Activated naive CD8-positive, alpha-beta T cell (primary cell): ENCODE data around the gene SH3GLB2.

Experiments used
- H3K27ac Mint-ChIP-seq: one replicate; pipeline ENCODE4 v1.8.0; 2021; ENCODE audit warnings: mixed read lengths
- H3K27me3 Mint-ChIP-seq: one replicate; pipeline ENCODE4 v1.8.0; 2021; ENCODE audit warnings: mixed read lengths
- H3K36me3 Mint-ChIP-seq: one replicate; pipeline ENCODE4 v1.8.0; 2021; ENCODE audit warnings: mixed read lengths
- H3K4me1 Mint-ChIP-seq: one replicate; pipeline ENCODE4 v1.8.0; 2021; ENCODE audit warnings: low read depth, mixed read lengths
- H3K4me3 Mint-ChIP-seq: one replicate; pipeline ENCODE4 v1.8.0; 2021; ENCODE audit warnings: mild to moderate bottlenecking, mixed read lengths
- H3K9me3 Mint-ChIP-seq: one replicate; pipeline ENCODE4 v1.8.0; 2021; ENCODE audit warnings: low read depth, mixed read lengths

SH3GLB2 gene

GRCh38 chr9:129028192-129028966, at the start of gene SH3GLB2:
TSS of gene SH3GLB2 (minus strand) at chr9:129028331. CDS start at chr9:129028154, 177 bp downstream.
- H3K27ac Mint-ChIP-seq: peak within 1 kb of the TSS; percentile 58
- H3K9me3 Mint-ChIP-seq: no peaks in the 10 kb centered on the region
- no peaks in the 10 kb centered on the region for H3K27me3 Mint-ChIP-seq
- H3K36me3 Mint-ChIP-seq: no peaks in the 10 kb centered on the region
- peaks cover 14% of the 10 kb centered on the region for H3K4me1 Mint-ChIP-seq
- H3K4me3 Mint-ChIP-seq: peak within 1 kb of the TSS; percentile 90

GRCh38 chr9:129077236-129077635, 49.1 kb upstream of the SH3GLB2 start:
- no peak overlapping the region for H3K27ac Mint-ChIP-seq
- peaks cover 23% of the 10 kb centered on the region for H3K4me1 Mint-ChIP-seq
- no peak overlapping the region for H3K4me3 Mint-ChIP-seq
- no peaks in the 10 kb centered on the region for H3K36me3 Mint-ChIP-seq
- no peaks in the 10 kb centered on the region for H3K9me3 Mint-ChIP-seq
- H3K27me3 Mint-ChIP-seq: no peaks in the 10 kb centered on the region

GRCh38 chr9:129076640-129077037, 48.5 kb upstream of the SH3GLB2 start:
- H3K27ac Mint-ChIP-seq: no peak overlapping the region
- no peaks in the 10 kb centered on the region for H3K36me3 Mint-ChIP-seq
- H3K9me3 Mint-ChIP-seq: no peaks in the 10 kb centered on the region
- no peak overlapping the region for H3K4me3 Mint-ChIP-seq
- no peaks in the 10 kb centered on the region for H3K27me3 Mint-ChIP-seq
- peaks cover 22% of the 10 kb centered on the region for H3K4me1 Mint-ChIP-seq

GRCh38 chr9:129075996-129076639, 48.0 kb upstream of the SH3GLB2 start:
- no peaks in the 10 kb centered on the region for H3K27me3 Mint-ChIP-seq
- peaks cover 24% of the 10 kb centered on the region for H3K4me1 Mint-ChIP-seq
- H3K27ac Mint-ChIP-seq: no peak overlapping the region
- H3K36me3 Mint-ChIP-seq: no peaks in the 10 kb centered on the region
- H3K4me3 Mint-ChIP-seq: no peak overlapping the region
- no peaks in the 10 kb centered on the region for H3K9me3 Mint-ChIP-seq

GRCh38 chr9:129074106-129074505, 46.0 kb upstream of the SH3GLB2 start:
- no peaks in the 10 kb centered on the region for H3K36me3 Mint-ChIP-seq
- no peaks in the 10 kb centered on the region for H3K9me3 Mint-ChIP-seq
- no peaks in the 10 kb centered on the region for H3K27me3 Mint-ChIP-seq
- peaks cover 27% of the 10 kb centered on the region for H3K4me1 Mint-ChIP-seq
- no peak overlapping the region for H3K4me3 Mint-ChIP-seq
- H3K27ac Mint-ChIP-seq: no peak overlapping the region

- Mint-ChIP-seq H3K4me3 (no peak overlapping the region), H3K36me3 (peaks cover 3% of the 10 kb centered on the region), H3K27ac (no peak overlapping the region), H3K27me3 (no peaks in the 10 kb centered on the region), H3K9me3 (no peaks in the 10 kb centered on the region), H3K4me1 (peaks cover 32% of the 10 kb centered on the region)
Measured at GRCh38 chr9:129073404-129073803, 45.3 kb upstream of the SH3GLB2 start.

GRCh38 chr9:129072171-129072570, 44.0 kb upstream of the SH3GLB2 start:
- Mint-ChIP-seq H3K4me1 (peaks cover 36% of the 10 kb centered on the region), H3K27ac (no peak overlapping the region)

GRCh38 chr9:129071526-129072126, 43.5 kb upstream of the SH3GLB2 start:
- H3K27ac Mint-ChIP-seq: no peak overlapping the region
- no peaks in the 10 kb centered on the region for H3K9me3 Mint-ChIP-seq
- H3K36me3 Mint-ChIP-seq: peaks cover 3% of the 10 kb centered on the region
- H3K4me1 Mint-ChIP-seq: peaks cover 36% of the 10 kb centered on the region
- H3K4me3 Mint-ChIP-seq: no peak overlapping the region
- no peaks in the 10 kb centered on the region for H3K27me3 Mint-ChIP-seq

More at GRCh38 chr9:129072171-129072570, 44.0 kb upstream of the SH3GLB2 start:
- Mint-ChIP-seq H3K4me3 (no peak overlapping the region), H3K36me3 (peaks cover 3% of the 10 kb centered on the region), H3K27me3 (no peaks in the 10 kb centered on the region), H3K9me3 (no peaks in the 10 kb centered on the region)

GRCh38 chr9:129070696-129071525, 42.8 kb upstream of the SH3GLB2 start:
- H3K4me3 Mint-ChIP-seq: no peak overlapping the region
- H3K4me1 Mint-ChIP-seq: peaks cover 36% of the 10 kb centered on the region
- H3K9me3 Mint-ChIP-seq: no peaks in the 10 kb centered on the region
- H3K36me3 Mint-ChIP-seq: peaks cover 3% of the 10 kb centered on the region
- H3K27ac Mint-ChIP-seq: peak overlapping the region; percentile 28
- H3K27me3 Mint-ChIP-seq: no peaks in the 10 kb centered on the region

- Mint-ChIP-seq H3K27me3 (no peaks in the 10 kb centered on the region), H3K36me3 (peaks cover 5% of the 10 kb centered on the region), H3K27ac (peak overlapping the region; percentile 96), H3K4me1 (peaks cover 36% of the 10 kb centered on the region), H3K4me3 (no peak overlapping the region), H3K9me3 (no peaks in the 10 kb centered on the region)
Measured at GRCh38 chr9:129069862-129070641, 41.9 kb upstream of the SH3GLB2 start.

- Mint-ChIP-seq H3K9me3 (no peaks in the 10 kb centered on the region), H3K36me3 (peaks cover 5% of the 10 kb centered on the region), H3K4me3 (peak overlapping the region; percentile 69), H3K27me3 (no peaks in the 10 kb centered on the region), H3K27ac (peak overlapping the region; percentile 96), H3K4me1 (peaks cover 35% of the 10 kb centered on the region)
Measured at GRCh38 chr9:129068990-129069861, 41.1 kb upstream of the SH3GLB2 start.

GRCh38 chr9:129068110-129068509, 40.0 kb upstream of the SH3GLB2 start:
- H3K36me3 Mint-ChIP-seq: peaks cover 5% of the 10 kb centered on the region
- peaks cover 30% of the 10 kb centered on the region for H3K4me1 Mint-ChIP-seq
- H3K4me3 Mint-ChIP-seq: no peak overlapping the region
- H3K27ac Mint-ChIP-seq: peak overlapping the region; percentile 94
- H3K9me3 Mint-ChIP-seq: no peaks in the 10 kb centered on the region
- no peaks in the 10 kb centered on the region for H3K27me3 Mint-ChIP-seq

GRCh38 chr9:129064499-129064908, 36.4 kb upstream of the SH3GLB2 start:
- Mint-ChIP-seq H3K27ac (no peak overlapping the region), H3K4me3 (no peak overlapping the region), H3K36me3 (peaks cover 5% of the 10 kb centered on the region), H3K9me3 (no peaks in the 10 kb centered on the region), H3K4me1 (peaks cover 12% of the 10 kb centered on the region), H3K27me3 (no peaks in the 10 kb centered on the region)
